Ovary (tissue), 3 donors: ENCODE results near the gene INSIG2.

Experiments
- EP300 ChIP-seq: sonication (generic); formaldehyde crosslinking; IDR thresholded peaks from one replicate; pipeline ENCODE4 v1.6.1; 2017; ENCODE audit warnings: antibody characterized with exemption
- POLR2A ChIP-seq: fragments of 450-650 bp; IDR thresholded peaks from one replicate; pipeline ENCODE4 v1.6.1; 2017; ENCODE audit warnings: antibody characterized with exemption, mild to moderate bottlenecking, moderate library complexity
- TF ChIP-seq, protein P1 (sequence below), 3 donors: fragments of 450-650 bp in 2 of 3; fragments of 200-600 bp in 1 of 3; IDR thresholded peaks; one replicate each; pipeline versions ENCODE4 v1.5.1 to v1.8.0; 2016 to 2022; ENCODE audit warnings: antibody characterized with exemption in 3 of 3, mild to moderate bottlenecking in 1 of 3
- donor health status: DM: no; HTN: no; CAD: no.

- TF ChIP-seq, protein P1, sequence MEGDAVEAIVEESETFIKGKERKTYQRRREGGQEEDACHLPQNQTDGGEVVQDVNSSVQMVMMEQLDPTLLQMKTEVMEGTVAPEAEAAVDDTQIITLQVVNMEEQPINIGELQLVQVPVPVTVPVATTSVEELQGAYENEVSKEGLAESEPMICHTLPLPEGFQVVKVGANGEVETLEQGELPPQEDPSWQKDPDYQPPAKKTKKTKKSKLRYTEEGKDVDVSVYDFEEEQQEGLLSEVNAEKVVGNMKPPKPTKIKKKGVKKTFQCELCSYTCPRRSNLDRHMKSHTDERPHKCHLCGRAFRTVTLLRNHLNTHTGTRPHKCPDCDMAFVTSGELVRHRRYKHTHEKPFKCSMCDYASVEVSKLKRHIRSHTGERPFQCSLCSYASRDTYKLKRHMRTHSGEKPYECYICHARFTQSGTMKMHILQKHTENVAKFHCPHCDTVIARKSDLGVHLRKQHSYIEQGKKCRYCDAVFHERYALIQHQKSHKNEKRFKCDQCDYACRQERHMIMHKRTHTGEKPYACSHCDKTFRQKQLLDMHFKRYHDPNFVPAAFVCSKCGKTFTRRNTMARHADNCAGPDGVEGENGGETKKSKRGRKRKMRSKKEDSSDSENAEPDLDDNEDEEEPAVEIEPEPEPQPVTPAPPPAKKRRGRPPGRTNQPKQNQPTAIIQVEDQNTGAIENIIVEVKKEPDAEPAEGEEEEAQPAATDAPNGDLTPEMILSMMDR (IDR thresholded peaks at IDR 0.05): no peak
- TF ChIP-seq POLR2A (no peak), EP300 (no peak)
These were observed 31.0 kb downstream of the INSIG2 start for GRCh38 chr2:118119158-118119727.
